ENCODE measurements around the gene SLC48A1.

Gene SLC48A1

DNA sequence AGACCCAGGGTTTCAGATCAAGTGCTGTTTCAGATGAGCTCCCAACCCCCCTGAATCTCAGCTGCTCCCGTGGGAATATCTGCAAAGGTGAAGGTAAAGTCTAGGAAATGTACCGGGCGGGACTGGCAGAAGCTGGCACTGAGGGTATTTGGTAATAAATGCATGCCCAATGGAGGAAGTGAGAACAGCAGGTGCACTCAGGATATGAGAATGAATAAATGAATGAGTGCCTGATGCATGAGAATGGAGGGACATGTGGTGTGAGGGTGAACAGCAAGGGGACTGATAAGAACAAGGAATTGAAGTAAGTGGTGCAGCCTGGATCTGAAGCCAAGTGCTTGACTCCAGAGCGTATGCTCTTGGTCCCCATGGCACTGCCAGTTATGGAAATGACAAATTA is 25.9 kb upstream of the SLC48A1 start:
- H3K4me3 ChIP-seq (ENCODE audit: low read depth, low read length), result no peak overlapping the region
- DNase-seq (ENCODE audit: low read depth, low spot score), result no peak
- TF ChIP-seq, protein P1, sequence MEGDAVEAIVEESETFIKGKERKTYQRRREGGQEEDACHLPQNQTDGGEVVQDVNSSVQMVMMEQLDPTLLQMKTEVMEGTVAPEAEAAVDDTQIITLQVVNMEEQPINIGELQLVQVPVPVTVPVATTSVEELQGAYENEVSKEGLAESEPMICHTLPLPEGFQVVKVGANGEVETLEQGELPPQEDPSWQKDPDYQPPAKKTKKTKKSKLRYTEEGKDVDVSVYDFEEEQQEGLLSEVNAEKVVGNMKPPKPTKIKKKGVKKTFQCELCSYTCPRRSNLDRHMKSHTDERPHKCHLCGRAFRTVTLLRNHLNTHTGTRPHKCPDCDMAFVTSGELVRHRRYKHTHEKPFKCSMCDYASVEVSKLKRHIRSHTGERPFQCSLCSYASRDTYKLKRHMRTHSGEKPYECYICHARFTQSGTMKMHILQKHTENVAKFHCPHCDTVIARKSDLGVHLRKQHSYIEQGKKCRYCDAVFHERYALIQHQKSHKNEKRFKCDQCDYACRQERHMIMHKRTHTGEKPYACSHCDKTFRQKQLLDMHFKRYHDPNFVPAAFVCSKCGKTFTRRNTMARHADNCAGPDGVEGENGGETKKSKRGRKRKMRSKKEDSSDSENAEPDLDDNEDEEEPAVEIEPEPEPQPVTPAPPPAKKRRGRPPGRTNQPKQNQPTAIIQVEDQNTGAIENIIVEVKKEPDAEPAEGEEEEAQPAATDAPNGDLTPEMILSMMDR (IDR thresholded peaks at IDR 0.05; ENCODE audit: low read depth, low read length), result no peak
- in situ Hi-C loops (cut with HindIII; ENCODE audit: low sequenced_read_pairs), result no loop called here

DNA sequence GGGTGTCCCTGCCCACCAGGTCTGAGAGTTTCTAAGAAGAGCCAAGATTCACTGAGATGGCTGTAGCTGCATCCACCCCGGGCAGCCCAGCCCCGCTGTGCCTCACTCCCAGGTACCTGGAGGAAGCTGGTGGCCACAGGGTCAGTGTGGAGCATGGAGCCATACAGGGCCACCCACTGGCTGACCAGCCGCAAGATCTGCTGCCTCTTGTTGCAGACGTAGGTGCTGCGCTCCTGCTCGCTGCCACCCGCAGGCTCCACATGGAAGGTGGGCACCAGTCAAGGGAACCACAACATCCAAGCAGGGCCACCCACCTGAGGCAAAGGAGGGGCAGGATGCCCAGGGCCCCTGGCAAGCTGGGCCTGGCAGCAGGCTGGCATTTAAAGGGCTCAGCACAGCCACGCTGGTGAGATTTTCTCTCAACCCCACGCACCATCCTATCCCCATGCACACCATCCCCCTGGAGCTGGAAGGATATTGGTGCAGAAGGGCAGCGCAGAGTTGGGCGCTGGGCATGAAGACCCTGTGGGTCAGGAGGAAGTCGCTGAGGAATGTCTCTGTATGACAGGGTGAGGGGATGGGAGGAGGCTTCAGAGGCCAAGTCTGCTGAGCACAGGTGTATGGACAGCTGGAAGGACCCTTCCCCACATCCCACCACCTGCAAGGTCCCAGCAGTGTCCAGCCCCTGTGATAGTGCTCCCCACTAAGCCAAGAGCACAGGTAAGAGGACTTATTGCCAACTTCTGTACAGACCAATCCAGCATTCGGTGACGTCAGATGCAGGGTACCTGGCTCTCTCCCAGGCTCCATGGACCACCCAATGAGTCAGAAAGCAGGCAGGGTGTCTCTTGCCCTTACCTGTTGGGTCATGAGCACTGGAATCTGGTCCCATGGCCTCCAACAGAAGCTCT is 25.2 kb upstream of the SLC48A1 start:
- in situ Hi-C loops (cut with HindIII; ENCODE audit: low sequenced_read_pairs), result no loop called here
- TF ChIP-seq, protein P1 (IDR thresholded peaks at IDR 0.05; ENCODE audit: low read depth, low read length), result no peak
- no peak overlapping the region for H3K4me3 ChIP-seq (ENCODE audit: low read depth, low read length)

DNA sequence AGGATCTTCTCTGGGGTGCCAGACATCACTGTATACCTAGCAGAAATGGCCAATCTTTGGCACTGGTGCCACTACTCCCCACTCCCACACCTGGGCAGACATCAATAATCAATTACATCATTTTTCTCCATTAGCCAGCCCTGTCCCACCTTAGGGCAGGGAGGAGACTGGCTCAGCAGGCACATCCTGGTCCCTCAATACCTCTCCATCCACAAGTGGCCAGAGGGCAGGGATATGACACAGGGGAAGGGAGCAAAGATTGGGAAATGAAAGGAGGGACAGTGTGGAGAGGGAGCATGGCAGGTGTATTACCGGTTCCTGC is 24.6 kb upstream of the SLC48A1 start:
- in situ Hi-C loops (cut with HindIII; ENCODE audit: low sequenced_read_pairs), result no loop called here
- no peak overlapping the region for H3K4me3 ChIP-seq (ENCODE audit: low read depth, low read length)
- TF ChIP-seq, protein P1 (IDR thresholded peaks at IDR 0.05; ENCODE audit: low read depth, low read length), result no peak
- DNase-seq (ENCODE audit: low read depth, low spot score), result no peak

More for the DNA sequence above, 25.2 kb upstream of the SLC48A1 start:
- DNase-seq (ENCODE audit: low read depth, low spot score), result no peak

DNA sequence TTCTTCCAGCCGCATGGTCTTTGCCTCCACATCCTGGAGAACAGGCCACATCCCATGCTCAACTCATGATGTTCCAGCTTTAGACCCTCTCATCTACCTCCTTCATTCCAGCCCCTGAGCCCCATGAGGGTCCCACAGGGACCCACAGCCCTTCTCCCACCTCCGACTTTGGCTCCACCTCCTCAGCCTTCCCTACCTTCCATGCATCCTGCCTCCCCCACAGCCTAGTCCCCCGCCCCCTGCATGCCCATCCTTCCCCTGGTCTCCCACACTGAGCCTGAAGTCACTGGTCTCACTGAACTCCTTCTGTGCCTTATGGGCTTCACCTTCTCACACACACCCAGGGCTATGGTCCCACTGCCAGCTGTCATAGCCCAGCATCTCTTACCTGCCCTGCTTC is 24.1 kb upstream of the SLC48A1 start:
- TF ChIP-seq, protein P1 (IDR thresholded peaks at IDR 0.05; ENCODE audit: low read depth, low read length), result no peak
- in situ Hi-C loops (cut with HindIII; ENCODE audit: low sequenced_read_pairs), result no loop called here
- DNase-seq (ENCODE audit: low read depth, low spot score), result no peak
- no peak overlapping the region for H3K4me3 ChIP-seq (ENCODE audit: low read depth, low read length)

DNA sequence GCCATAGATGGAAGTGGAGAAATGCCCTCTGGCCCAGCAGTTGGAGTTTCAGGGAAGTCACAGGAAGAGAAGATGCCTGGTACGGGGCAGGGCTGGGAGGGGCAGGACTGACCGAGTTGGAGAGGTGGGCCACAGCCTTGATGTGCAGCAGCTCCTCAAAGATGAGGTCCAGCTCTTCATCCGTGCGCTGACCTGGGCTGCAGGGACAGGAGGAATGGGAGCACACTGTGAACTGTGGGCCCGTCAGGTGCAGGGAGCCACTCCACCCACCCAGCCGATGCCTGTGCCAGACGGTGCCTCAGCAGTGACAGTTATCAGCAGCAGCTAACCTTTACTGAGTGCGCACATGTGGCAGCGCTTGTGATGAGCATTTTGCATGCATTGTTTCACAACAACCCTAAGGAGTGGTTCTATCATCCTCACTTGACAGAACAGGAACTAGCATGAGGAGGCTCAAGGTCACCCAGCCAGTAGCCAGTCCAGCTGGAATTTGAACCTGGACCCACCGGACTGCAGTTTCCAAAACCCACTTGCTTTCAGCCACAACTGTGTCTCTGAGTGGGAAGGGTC is 22.7 kb upstream of the SLC48A1 start:
- in situ Hi-C loops (cut with HindIII; ENCODE audit: low sequenced_read_pairs), result no loop called here

DNA sequence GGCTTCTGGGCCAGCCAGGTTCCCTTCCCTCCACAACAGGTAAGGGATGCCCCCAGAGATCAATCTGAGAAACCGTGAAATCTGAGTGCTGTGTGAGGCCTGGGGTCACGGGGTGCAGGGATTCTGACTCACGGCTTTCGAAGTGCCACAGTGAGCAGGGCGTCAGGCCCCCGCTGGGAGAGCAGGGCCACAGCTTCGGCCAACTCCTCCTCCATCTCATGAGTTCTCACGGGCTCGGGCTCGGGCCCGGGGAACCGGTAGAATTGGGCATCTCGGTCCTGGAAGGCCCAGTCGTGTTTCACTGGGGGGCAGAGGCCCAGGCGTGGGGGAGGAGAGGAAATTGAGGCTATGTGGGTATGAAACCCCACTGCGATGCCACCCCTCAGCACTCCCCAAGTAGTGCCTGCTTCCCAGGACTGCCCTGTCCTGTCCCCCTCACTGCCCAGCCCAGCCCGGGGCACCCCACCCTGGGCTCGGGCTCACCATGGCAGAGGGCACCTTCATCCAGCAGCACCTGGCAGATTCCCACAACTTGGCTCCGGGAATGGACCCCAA is 22.0 kb upstream of the SLC48A1 start:
- TF ChIP-seq, protein P1 (IDR thresholded peaks at IDR 0.05; ENCODE audit: low read depth, low read length), result no peak
- DNase-seq (ENCODE audit: low read depth, low spot score), result no peak
- H3K4me3 ChIP-seq (ENCODE audit: low read depth, low read length), result no peak overlapping the region
- in situ Hi-C loops (cut with HindIII; ENCODE audit: low sequenced_read_pairs), result no loop called here

More for the DNA sequence above, 22.7 kb upstream of the SLC48A1 start:
- TF ChIP-seq, protein P1 (IDR thresholded peaks at IDR 0.05; ENCODE audit: low read depth, low read length), result no peak
- H3K4me3 ChIP-seq (ENCODE audit: low read depth, low read length), result no peak overlapping the region
- no peak for DNase-seq (ENCODE audit: low read depth, low spot score)

Measured in astrocyte of the spinal cord (primary cell).